Endothelial cell of umbilical vein (primary cell): ENCODE results near the gene C13orf46. TPM values are rescaled to one million over a fixed set of nuclear protein-coding genes. Genes with fewer than 3 reads are reported as not detected.

ENCODE experiments used
- BruUV-seq: library from RNA; stranded (reverse); fragments of 400-500 nt; replicated peaks from 2 replicates; lab custom pipeline; 2021; lab: Mats Ljungman, UMichigan
- CTCF ChIA-PET: fragments of 300-600, 350-600 bp; sonication (Branson Sonifier 250); formaldehyde crosslinking; loops from one replicate; lab custom pipeline; 2021; ENCODE audit warnings: antibody characterized with exemption, inconsistent platforms; lab: Charles Lee
- POLR2A ChIA-PET: fragments of 300-600, 350-600 bp; sonication (Branson Sonifier 250); formaldehyde crosslinking; loops from one replicate; lab custom pipeline; 2021; ENCODE audit warnings: antibody characterized with exemption, inconsistent platforms; lab: Charles Lee
- DNase-seq: peaks from one replicate; pipeline ENCODE4 v3.0.0-alpha.2; 2011; ENCODE audit warnings: low read depth, low spot score
- FAIRE-seq: peaks from 2 replicates; lab custom pipeline; 2011; peaks lifted over from hg19 to GRCh38; lab: Jason Lieb, UNC
- H2AFZ ChIP-seq: 2 replicates; pipeline ENCODE4 v1.6.0; 2012; ENCODE audit warnings: low read depth, low read length, control low read depth, inconsistent platforms
- H3K27ac ChIP-seq: 2 replicates; pipeline ENCODE4 v1.5.1; 2011; ENCODE audit warnings: low read depth, mild to moderate bottlenecking, control low read depth, low read length, moderate library complexity; ENCODE audit not compliant: insufficient read depth
- H3K27me3 ChIP-seq, 2 experiments: 2 replicates each; pipeline versions ENCODE4 v1.6.0 to v1.6.1; 2011; ENCODE audit warnings: low read length in 2 of 2, mixed read lengths in 1 of 2; ENCODE audit not compliant: control insufficient read depth in 2 of 2, insufficient read depth in 2 of 2
- H3K36me3 ChIP-seq, 2 experiments: 2 replicates in 1 of 2; 3 replicates in 1 of 2; pipeline ENCODE4 v1.5.1; 2011; ENCODE audit warnings: low read length in 2 of 2, mild to moderate bottlenecking in 1 of 2, moderate library complexity in 1 of 2; ENCODE audit not compliant: control insufficient read depth in 2 of 2, insufficient read depth in 2 of 2; ENCODE audit errors: extremely low read depth in 1 of 2
- H3K4me1 ChIP-seq: 3 replicates; pipeline ENCODE4 v1.5.1; 2011; ENCODE audit warnings: mild to moderate bottlenecking, low read length; ENCODE audit not compliant: control insufficient read depth, insufficient read depth; ENCODE audit errors: extremely low read depth
- H3K4me2 ChIP-seq: 2 replicates; pipeline ENCODE4 v1.6.1; 2011; ENCODE audit warnings: low read length, control low read depth, mixed read lengths; ENCODE audit not compliant: insufficient read depth
- H3K4me3 ChIP-seq, 3 experiments: fragments of 200-600 bp in 1 of 3; sonication (generic), shearing (Covaris generic) in 1 of 3; replicated peaks in 1 of 3; 2 replicates each; pipeline ENCODE4 v1.5.1; 2011 to 2016; ENCODE audit warnings: control low read depth in 3 of 3, low read length in 3 of 3, mild to moderate bottlenecking in 2 of 3, inconsistent platforms in 1 of 3, low read depth in 1 of 3, moderate library complexity in 1 of 3; ENCODE audit not compliant: insufficient read depth in 1 of 3
- H3K79me2 ChIP-seq: 2 replicates; pipeline ENCODE4 v1.6.0; 2012; ENCODE audit warnings: low read length, inconsistent platforms; ENCODE audit not compliant: control insufficient read depth, insufficient read depth
- H3K9ac ChIP-seq: replicated peaks from 2 replicates; pipeline ENCODE3; 2011; ENCODE audit warnings: low read length, control low read depth; ENCODE audit not compliant: insufficient read depth; ENCODE audit errors: extremely low read depth
- H3K9me1 ChIP-seq: replicated peaks from 3 replicates; pipeline ENCODE4 v1.6.0; 2011; ENCODE audit warnings: mild to moderate bottlenecking, low read length; ENCODE audit not compliant: control insufficient read depth, insufficient read depth; ENCODE audit errors: extremely low read depth
- H3K9me3 ChIP-seq: replicated peaks from 2 replicates; pipeline ENCODE4 v1.5.1; 2012; ENCODE audit warnings: low read length, inconsistent platforms; ENCODE audit not compliant: control insufficient read depth, insufficient read depth
- H4K20me1 ChIP-seq: replicated peaks from 2 replicates; pipeline ENCODE3; 2011; ENCODE audit warnings: mild to moderate bottlenecking, low read length; ENCODE audit not compliant: control insufficient read depth, insufficient read depth; ENCODE audit errors: extremely low read depth
- CTCF ChIP-seq, 2 donors: IDR thresholded peaks; 1 replicate in 1 of 2; 2 replicates in 1 of 2; pipeline ENCODE4 v1.5.1; 2011; ENCODE audit warnings: low read length in 2 of 2, mild to moderate bottlenecking in 2 of 2, moderate library complexity in 2 of 2, control low read depth in 1 of 2, inconsistent platforms in 1 of 2, low read depth in 1 of 2; ENCODE audit not compliant: insufficient read depth in 1 of 2; ENCODE audit errors: extremely low read depth in 1 of 2
- EZH2 ChIP-seq: IDR thresholded peaks from 2 replicates; pipeline ENCODE4 v1.6.1; 2012; ENCODE audit warnings: borderline replicate concordance, low read depth, mild to moderate bottlenecking, moderate library complexity, low read length, inconsistent platforms; ENCODE audit not compliant: severe bottlenecking
- FOS ChIP-seq: IDR thresholded peaks from 2 replicates; pipeline ENCODE4 v1.6.1; 2011; ENCODE audit warnings: mild to moderate bottlenecking, low read length, moderate library complexity, borderline replicate concordance; ENCODE audit not compliant: insufficient read depth
- GATA2 ChIP-seq: IDR thresholded peaks from 2 replicates; pipeline ENCODE4 v1.7.0; 2011; ENCODE audit warnings: low read depth, mild to moderate bottlenecking, moderate library complexity, mixed read lengths, low read length; ENCODE audit not compliant: insufficient read length, insufficient read depth
- JUN ChIP-seq: IDR thresholded peaks from 2 replicates; pipeline ENCODE4 v1.6.1; 2011; ENCODE audit warnings: borderline replicate concordance, low read depth; ENCODE audit not compliant: insufficient read length, insufficient read depth
- MAX ChIP-seq: IDR thresholded peaks from 2 replicates; pipeline ENCODE4 v1.6.1; 2011; ENCODE audit not compliant: insufficient read depth, insufficient read length
- MYC ChIP-seq: IDR thresholded peaks from one replicate; pipeline ENCODE4 v1.6.1; 2011; ENCODE audit warnings: mild to moderate bottlenecking, low read depth, low read length
- POLR2A ChIP-seq: IDR thresholded peaks from 2 replicates; pipeline ENCODE4 v1.6.1; 2012; ENCODE audit warnings: low read depth, mild to moderate bottlenecking, control low read depth, low read length
- POLR2AphosphoS5 ChIP-seq: IDR thresholded peaks from 2 replicates; pipeline ENCODE4 v1.6.1; 2012; ENCODE audit warnings: low read depth, mild to moderate bottlenecking, control low read depth, low read length, moderate library complexity; ENCODE audit not compliant: insufficient read depth
- dilution Hi-C: fragments of 300-500 bp; cut with MboI; formaldehyde crosslinking; loops from one replicate; pipeline ENCODE4 v1.15.0; 2019; ENCODE audit warnings: low sequenced_read_pairs; ENCODE audit not compliant: extremely low pct_ligation_motif_present
- intact Hi-C: fragments of 100-400 bp; cut with micrococcal nuclease; formaldehyde crosslinking; loops from one replicate; pipeline ENCODE4 v1.10.0; 2022
- polyA plus RNA-seq, 4 experiments: library from polyadenylated mRNA; depleted of rRNA in 3 of 4; stranded (reverse) in 3 of 4; unstranded in 1 of 4; fragments of >200 nt; gene quantifications; 2 replicates each; pipeline versions ENCODE4 v1.2.1 to v1.2.3, GENCODE V29; 2011 to 2012; ENCODE audit warnings: missing spikeins in 1 of 4
- total RNA-seq: library from RNA; stranded (reverse); gene quantifications from 2 replicates; pipeline ENCODE4 v1.2.3, GENCODE V29; 2021

The C13orf46 gene
- total and polyA plus RNA-seq, 2 donors (not counting 3 experiments of a cell fraction or from before 2014, with no cell fraction given), result 1.3 to 1.7 TPM

GRCh38 chr13:113981194-113981605 is 7.3 kb upstream of the C13orf46 start:
- Histone ChIP-seq H3K4me2 (no peak overlapping the region), H3K9ac (no peak overlapping the region), H2AFZ (no peak overlapping the region), H3K9me1 (no peaks in the 10 kb centered on the region), H3K4me3 (no peak overlapping the region), H3K27me3 (no peaks in the 10 kb centered on the region), H4K20me1 (no peaks in the 10 kb centered on the region), H3K4me1 (no peaks in the 10 kb centered on the region), H3K9me3 (no peaks in the 10 kb centered on the region), H3K36me3 (peaks cover 0 to 42% of the 10 kb centered on the region in 2 experiments), H3K27ac (no peak overlapping the region), H3K79me2 (no peaks in the 10 kb centered on the region)
- BruUV-seq, result no TSS peak
- DNase-seq (no peak), FAIRE-seq (no peak)
- CTCF ChIA-PET, result no interaction called here
- POLR2A ChIA-PET, result no interaction called here
- intact Hi-C loops, result no loop called here
- dilution Hi-C loops, result no loop called here
- TF ChIP-seq FOS (no peak), CTCF (IDR thresholded peaks at IDR 0.05; ENCODE audit: extremely low read depth in 1 of 2, insufficient read depth in 1 of 2, low read depth in 1 of 2, low read length in 2 of 2) (no peak), POLR2A (no peak), JUN (no peak), MAX (no peak), POLR2AphosphoS5 (no peak), GATA2 (no peak), MYC (no peak), EZH2 (no peak)
